HFF-Myc (cell line): ENCODE measurements around the gene PHEX.

Experiments used
- DNase-seq: peaks from one replicate; pipeline ENCODE4 v3.0.0-alpha.2; 2011; ENCODE audit warnings: low read depth; ENCODE audit errors: extremely low read depth
- H3K4me3 ChIP-seq: replicated peaks from 2 replicates; pipeline ENCODE4 v1.5.1; 2011; ENCODE audit warnings: low read depth, mild to moderate bottlenecking, control low read depth, low read length
- CTCF ChIP-seq: IDR thresholded peaks from 2 replicates; pipeline ENCODE4 v1.5.1; 2012; ENCODE audit warnings: mild to moderate bottlenecking, low read depth, low read length, control low read depth; ENCODE audit errors: missing control alignments

Gene PHEX

GRCh38 chrX:22122510-22122909 lies 90.4 kb downstream of the PHEX start:
- H3K4me3 ChIP-seq: no peak overlapping the region
- TF ChIP-seq CTCF: no peak
- no peak for DNase-seq

- no peak for TF ChIP-seq CTCF
- no peak overlapping the region for H3K4me3 ChIP-seq
- DNase-seq: no peak
Observed at GRCh38 chrX:22124098-22124497, 92.0 kb downstream of the PHEX start.

GRCh38 chrX:22125481-22125880 lies 93.4 kb downstream of the PHEX start:
- no peak overlapping the region for H3K4me3 ChIP-seq
- no peak for DNase-seq
- no peak for TF ChIP-seq CTCF

GRCh38 chrX:22126327-22126726 lies 94.2 kb downstream of the PHEX start:
- TF ChIP-seq CTCF: no peak
- DNase-seq: no peak
- no peak overlapping the region for H3K4me3 ChIP-seq

GRCh38 chrX:22128961-22129360 lies 96.8 kb downstream of the PHEX start:
- no peak overlapping the region for H3K4me3 ChIP-seq
- TF ChIP-seq CTCF: no peak
- no peak for DNase-seq

GRCh38 chrX:22134681-22135080 lies 102.6 kb downstream of the PHEX start:
- no peak overlapping the region for H3K4me3 ChIP-seq
- DNase-seq: no peak

More at GRCh38 chrX:22134681-22135080, 102.6 kb downstream of the PHEX start:
- no peak for TF ChIP-seq CTCF
